Neural cell (in vitro differentiated cells): ENCODE data around the gene TUBGCP4. TPM values are rescaled to one million over a fixed set of nuclear protein-coding genes. Genes with fewer than 3 reads are reported as not detected.
A peak's percentile ranks its signal among the peaks of the same experiment; 100 is the strongest.

Source experiments
- H2AFZ ChIP-seq: fragments of 200-600, 300-800 bp; sonication (generic), shearing (Covaris generic); 2 replicates; pipeline ENCODE4 v1.6.0; 2014; ENCODE audit warnings: low read depth, mild to moderate bottlenecking, antibody characterized with exemption, low read length, moderate library complexity
- H3F3A ChIP-seq: fragments of 200-600 bp; shearing (Covaris generic); 2 replicates; pipeline ENCODE4 v1.6.1; 2016; ENCODE audit warnings: mild to moderate bottlenecking, moderate library complexity, mixed read lengths, antibody characterized with exemption, low read length; ENCODE audit not compliant: insufficient read depth, poor library complexity, severe bottlenecking
- H3K27ac ChIP-seq: fragments of 200-600, 300-800 bp; sonication (generic), shearing (Covaris generic); 2 replicates; pipeline ENCODE4 v1.5.1; 2014; ENCODE audit warnings: mild to moderate bottlenecking, low read length, moderate library complexity
- H3K27me3 ChIP-seq: fragments of 300-800, 200-600 bp; sonication (generic), shearing (Covaris generic); 2 replicates; pipeline ENCODE4 v1.6.0; 2014; ENCODE audit warnings: mild to moderate bottlenecking, low read depth, low read length, moderate library complexity; ENCODE audit not compliant: insufficient read depth
- H3K36me3 ChIP-seq: fragments of 300-800, 200-600 bp; sonication (generic), shearing (Covaris generic); 2 replicates; pipeline ENCODE4 v1.5.1; 2014; ENCODE audit warnings: mild to moderate bottlenecking, antibody characterized with exemption, low read length, moderate library complexity; ENCODE audit not compliant: insufficient read depth
- H3K4me2 ChIP-seq: fragments of 300-800, 200-600 bp; sonication (generic), shearing (Covaris generic); 2 replicates; pipeline ENCODE4 v1.6.0; 2014; ENCODE audit warnings: mild to moderate bottlenecking, low read length
- H3K4me3 ChIP-seq: fragments of 300-800, 200-600 bp; sonication (generic), shearing (Covaris generic); 2 replicates; pipeline ENCODE4 v1.5.1; 2014; ENCODE audit warnings: mild to moderate bottlenecking, low read length, moderate library complexity
- H3K79me2 ChIP-seq: fragments of 200-600 bp; shearing (Covaris generic); replicated peaks from 2 replicates; pipeline ENCODE4 v1.6.0; 2014; ENCODE audit warnings: mild to moderate bottlenecking, low read length, moderate library complexity; ENCODE audit not compliant: insufficient read depth
- H3K9ac ChIP-seq: fragments of 300-800, 200-600 bp; sonication (generic), shearing (Covaris generic); 2 replicates; pipeline ENCODE4 v1.6.1; 2016; ENCODE audit warnings: mild to moderate bottlenecking, low read length, mixed read lengths
- H3K9me2 ChIP-seq: fragments of 200-600 bp; shearing (Covaris generic); 2 replicates; pipeline ENCODE4 v1.6.1; 2016; ENCODE audit warnings: mild to moderate bottlenecking, low read length, mixed read lengths; ENCODE audit not compliant: insufficient read depth
- H3K9me3 ChIP-seq: fragments of 200-600, 300-800 bp; sonication (generic), shearing (Covaris generic); 2 replicates; pipeline ENCODE4 v1.6.1; 2016; ENCODE audit warnings: mild to moderate bottlenecking, mixed run types, low read length, moderate library complexity, mixed read lengths
- H4K20me1 ChIP-seq: fragments of 200-600 bp; shearing (Covaris generic); 2 replicates; pipeline ENCODE4 v1.6.1; 2016; ENCODE audit warnings: mild to moderate bottlenecking, mixed run types; ENCODE audit not compliant: insufficient read depth
- POLR2AphosphoS5 ChIP-seq: IDR thresholded peaks from 2 replicates; pipeline ENCODE4 v1.6.1; 2012
- RAD21 ChIP-seq: fragments of 450-650 bp; conservative IDR thresholded peaks from 2 replicates; pipeline ENCODE4 v1.6.1; 2014; ENCODE audit warnings: antibody characterized with exemption, mild to moderate bottlenecking, moderate library complexity
- SMC3 ChIP-seq: fragments of 450-650 bp; conservative IDR thresholded peaks from 2 replicates; pipeline ENCODE4 v1.6.1; 2014; ENCODE audit warnings: antibody characterized with exemption, mild to moderate bottlenecking, moderate library complexity; ENCODE audit not compliant: poor library complexity
- TAF1 ChIP-seq: IDR thresholded peaks from 2 replicates; pipeline ENCODE4 v1.6.1; 2012; ENCODE audit warnings: low read depth
- polyA plus RNA-seq: library from polyadenylated mRNA; depleted of rRNA; stranded (reverse); fragments of >200 nt; gene quantifications from 2 replicates; pipeline ENCODE4 v1.2.3, GENCODE V29; 2014

TUBGCP4 gene
- polyA plus RNA-seq, 1 donor from 2014 or later: 4.6 TPM

DNA sequence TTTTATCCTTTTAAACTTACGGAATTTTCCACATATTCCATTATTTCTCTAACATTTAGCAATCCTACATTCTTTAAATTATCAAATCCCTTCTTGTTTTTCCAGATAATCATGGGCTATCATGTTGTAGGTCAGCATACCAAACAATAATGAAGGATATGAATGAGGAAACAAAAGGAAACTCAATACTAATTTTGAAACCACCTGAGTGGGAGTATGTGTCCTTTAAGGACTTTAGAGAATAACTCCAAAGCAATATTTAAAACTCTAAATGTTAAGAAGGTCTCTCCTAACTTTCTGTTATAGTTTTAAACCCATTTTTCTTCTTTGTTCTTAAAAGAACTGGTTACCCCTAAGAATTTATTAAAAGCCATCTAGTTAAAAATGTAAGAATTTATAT lies 79.1 kb downstream of the TUBGCP4 start:
- no peak for TF ChIP-seq POLR2AphosphoS5
- no peak for TF ChIP-seq SMC3
- TF ChIP-seq TAF1: no peak
- TF ChIP-seq RAD21: no peak
- Histone ChIP-seq H3F3A (no peaks in the 10 kb centered on the region), H3K36me3 (no peaks in the 10 kb centered on the region), H3K79me2 (peaks cover 61% of the 10 kb centered on the region), H4K20me1 (peaks cover 10% of the 10 kb centered on the region), H3K4me2 (no peak overlapping the region), H3K27ac (no peak overlapping the region), H3K9ac (no peak overlapping the region), H3K9me2 (no peaks in the 10 kb centered on the region), H3K9me3 (no peaks in the 10 kb centered on the region), H3K27me3 (no peaks in the 10 kb centered on the region), H3K4me3 (peak overlapping the region; percentile 4), H2AFZ (no peak overlapping the region)

Other genes starting within 250 kb of the TUBGCP4 start
- 8.7 and 14.3 TPM in 2 replicates for gene TMEM62, start 237.5 kb upstream of the TUBGCP4 start, polyA plus RNA-seq
- 67.6 and 89.2 TPM in 2 replicates for gene CCNDBP1, start 185.7 kb upstream of the TUBGCP4 start, polyA plus RNA-seq
- not detected in 2 replicates for gene EPB42, start 150.1 kb upstream of the TUBGCP4 start, polyA plus RNA-seq
- not detected in 2 replicates for gene TGM5, start 104.2 kb upstream of the TUBGCP4 start, polyA plus RNA-seq
- not detected in 2 replicates for gene TGM7, start 68.8 kb upstream of the TUBGCP4 start, polyA plus RNA-seq
- 10.3 TPM in 2 replicates for gene LCMT2, start 40.5 kb upstream of the TUBGCP4 start, polyA plus RNA-seq
- gene ZSCAN29, start 58 bp upstream of the TUBGCP4 start, polyA plus RNA-seq: 27.6 and 37.5 TPM in 2 replicates
- gene TP53BP1, start 122.1 kb downstream of the TUBGCP4 start, polyA plus RNA-seq: 98.7 and 114 TPM in 2 replicates
- 3.4 and 5.1 TPM in 2 replicates for gene MAP1A, start 146.5 kb downstream of the TUBGCP4 start, polyA plus RNA-seq
- 27.3 and 29.6 TPM in 2 replicates for gene PPIP5K1, start 219.1 kb downstream of the TUBGCP4 start, polyA plus RNA-seq
- gene CKMT1B, start 222.9 kb downstream of the TUBGCP4 start, polyA plus RNA-seq: 23.2 and 29.8 TPM in 2 replicates
- 2.4 and 2.5 TPM in 2 replicates for gene STRC, start 247.7 kb downstream of the TUBGCP4 start, polyA plus RNA-seq